ENCODE measurements around the gene VEGFB. TPM values are rescaled to one million over a fixed set of nuclear protein-coding genes. Genes with fewer than 3 reads are reported as not detected.

The VEGFB gene
- 60.6 and 61.7 TPM in 2 replicates for total RNA-seq (2022)
- percentile 64 among the genes with signal in this experiment for Bru-seq, nascent RNA
- percentile 71 among the genes with signal in this experiment for BruChase-seq, experiment 1, labeled RNA remaining after a 2-hour chase
- percentile 79 among the genes with signal in this experiment for BruChase-seq, experiment 2, labeled RNA remaining after a 6-hour chase
- long read RNA-seq, transcript VEGFB-201 (7 exons, 1,380 nt), result major isoform, 30 of 59 reads
- long read RNA-seq, transcript VEGFB-202 (7 exons, 979 nt), result minor isoform, 5 of 59 reads
- long read RNA-seq, partial matches to known transcripts, result 19 of 59 reads
- long read RNA-seq, other reads (novel, unspliced or antisense), result 4 of 59 reads

GRCh38 chr11:64233913-64234586 is at the start of gene VEGFB:
Gene VEGFB, plus strand, starts transcription at chr11:64234584. Its CDS starts 250 bp downstream, at chr11:64234834.
- peak; percentile 77 to 84 for DNase-seq
- Histone ChIP-seq H3K9me3 (no peaks in the 10 kb centered on the region), H3K4me1 (peaks cover 24% of the 10 kb centered on the region), H3K4me3 (ENCODE audit: low read depth, low read length) (peak within 1 kb of the TSS; percentile 77), H3K36me3 (ENCODE audit: control insufficient read depth, insufficient read depth, low read length) (peaks cover 2% of the 10 kb centered on the region), H3K27me3 (replicated peaks; ENCODE audit: control insufficient read depth, insufficient read depth, low read length) (no peaks in the 10 kb centered on the region)
- intact Hi-C loops (cut with micrococcal nuclease; ENCODE audit: unreplicated experiment), result loop anchor here (1.0 kb wide), 1 partner anchor 30 kb away; no protein-coding TSS in a partner anchor
- Mint-ChIP-seq H3K4me1 (ENCODE audit: low read depth, unreplicated experiment) (no peaks in the 10 kb centered on the region), H3K27me3 (ENCODE audit: insufficient read depth, unreplicated experiment) (no peaks in the 10 kb centered on the region), H3K9me3 (ENCODE audit: unreplicated experiment) (no peaks in the 10 kb centered on the region), H3K4me3 (ENCODE audit: unreplicated experiment) (peak within 1 kb of the TSS; percentile 79), H3K36me3 (ENCODE audit: insufficient read depth, unreplicated experiment) (peaks cover 30% of the 10 kb centered on the region), H3K27ac (ENCODE audit: unreplicated experiment) (peak within 1 kb of the TSS; percentile 48)
- TF ChIP-seq CTCF (IDR thresholded peaks at IDR 0.05; ENCODE audit: insufficient read depth in 1 of 2, low read depth in 1 of 2, low read length in 1 of 2, severe bottlenecking in 1 of 2, unreplicated experiment in 1 of 2), result no peak
- ChIA-PET CTCF (interaction anchor here (1.0 kb wide), 1 partner anchor 11 kb away, joined by 4 read pairs; no protein-coding TSS in a partner anchor), POLR2A (no interaction called here)
- TSS peak; percentile 30 for BruUV-seq (replicated peaks)

- H3K4me3 ChIP-seq (ENCODE audit: low read depth, low read length), result peak overlapping the region; percentile 55
- POLR2A ChIA-PET, result interaction anchor here (0.5 to 2.5 kb wide), 20 partner anchors 15 to 1719 kb away, joined by 3 to 33 read pairs (median 4); partner anchors contain the start of genes FKBP2, MACROD1, MARK2 and MTA2
- no peak overlapping the region for H3K4me3 Mint-ChIP-seq (ENCODE audit: unreplicated experiment)
- H3K27ac Mint-ChIP-seq (ENCODE audit: unreplicated experiment), result no peak overlapping the region
- H3K9me3 Mint-ChIP-seq (ENCODE audit: unreplicated experiment), result no peaks in the 10 kb centered on the region
- no peaks in the 10 kb centered on the region for H3K27me3 Mint-ChIP-seq (ENCODE audit: insufficient read depth, unreplicated experiment)
- H3K27me3 ChIP-seq (replicated peaks; ENCODE audit: control insufficient read depth, insufficient read depth, low read length), result no peaks in the 10 kb centered on the region
- peak; percentile 18 to 59 for TF ChIP-seq CTCF (IDR thresholded peaks at IDR 0.05; ENCODE audit: insufficient read depth in 1 of 2, low read depth in 1 of 2, low read length in 1 of 2, severe bottlenecking in 1 of 2, unreplicated experiment in 1 of 2)
- H3K9me3 ChIP-seq, result no peaks in the 10 kb centered on the region
- intact Hi-C loops (cut with micrococcal nuclease; ENCODE audit: unreplicated experiment), result loop anchor here (1.0 to 5.0 kb wide), 3 partner anchors 20 to 87 kb away; partner anchors contain the start of gene FKBP2
- peaks cover 16% of the 10 kb centered on the region for H3K4me1 ChIP-seq
- no peaks in the 10 kb centered on the region; the same call in 1 of the 2 replicates for H3K36me3 ChIP-seq (ENCODE audit: control insufficient read depth, insufficient read depth, low read length)
- peak in 1 of 2 experiments; percentile 87 for DNase-seq
- peaks cover 52% of the 10 kb centered on the region for H3K36me3 Mint-ChIP-seq (ENCODE audit: insufficient read depth, unreplicated experiment)
- H3K4me1 Mint-ChIP-seq (ENCODE audit: low read depth, unreplicated experiment), result peaks cover 12% of the 10 kb centered on the region
- BruUV-seq (replicated peaks), result TSS peak; percentile 70
- CTCF ChIA-PET, result interaction anchor here (0.7 to 3.1 kb wide), 17 partner anchors 10 to 829 kb away, joined by 3 to 19 read pairs (median 4); partner anchors contain the start of genes ARL2, ESRRA and MACROD1
Observed at GRCh38 chr11:64185175-64185692, 49.1 kb upstream of the VEGFB start.
